ENCODE results near the gene USP31. TPM values are rescaled to one million over a fixed set of nuclear protein-coding genes. Genes with fewer than 3 reads are reported as not detected.
A peak's percentile ranks its signal among the peaks of the same experiment; 100 is the strongest.

Gene USP31
- total and polyA plus RNA-seq, 8 donors: 1.7 to 18.5 (median 5.8) TPM

DNA sequence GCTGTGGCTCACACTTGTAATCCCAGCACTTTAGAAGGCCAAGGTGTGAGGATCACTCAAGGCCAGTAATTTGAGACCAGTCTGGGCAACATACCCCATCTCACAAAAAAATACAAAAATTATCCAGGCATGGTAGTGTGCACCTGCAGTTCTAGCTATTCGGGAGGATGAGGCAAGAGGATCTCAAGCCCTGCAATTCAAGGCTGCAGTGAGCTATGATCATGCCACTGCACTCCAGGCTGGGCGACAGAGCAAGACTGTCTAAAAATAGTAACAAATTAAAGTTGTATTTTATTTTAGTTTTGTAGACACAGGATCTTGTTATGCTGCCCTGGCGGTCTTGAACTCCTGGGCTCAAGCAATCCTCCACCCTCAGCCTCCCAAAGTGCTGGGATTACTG is 18.2 kb downstream of the USP31 start:
- intact Hi-C loops (cut with DNase I; ENCODE audit: low total_unique reads): no loop called here
- 71 to 88% (median 81%) methylated on average over 3 of the region's 3 CpGs for WGBS, 5 donors
- TF ChIP-seq EP300 (IDR thresholded peaks at IDR 0.05): no peak
- TF ChIP-seq POLR2A (IDR thresholded peaks at IDR 0.05): no peak
- no peak for TF ChIP-seq CTCF (IDR thresholded peaks at IDR 0.05)
- TF ChIP-seq POLR2AphosphoS5 (IDR thresholded peaks at IDR 0.05): no peak

DNA sequence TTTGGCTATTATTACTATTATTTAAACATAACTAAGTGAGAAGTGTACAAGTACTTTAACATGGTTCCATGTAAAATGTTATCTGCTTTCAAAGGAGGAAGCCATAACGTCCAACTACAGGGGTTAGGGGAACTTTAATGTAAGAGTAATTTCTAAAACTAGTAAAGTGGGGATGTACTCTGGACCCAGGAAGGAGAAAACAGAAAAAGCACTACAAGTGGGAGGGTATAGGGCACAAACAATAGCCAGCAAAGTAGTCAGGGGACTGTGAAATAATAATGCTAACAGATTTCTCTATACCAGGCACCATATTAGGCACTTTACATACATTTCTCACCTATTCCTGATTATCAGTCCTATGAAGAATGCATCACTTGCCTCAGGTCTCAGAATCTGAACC is 19.6 kb downstream of the USP31 start:
- no peaks in the 10 kb centered on the region for H3K27me3 ChIP-seq
- H3K27ac ChIP-seq: peak overlapping the region in 1 of 5 donors; percentile 79
- H3K9me3 ChIP-seq: no peaks in the 10 kb centered on the region
- DNase-seq: no peak
- no peak for TF ChIP-seq POLR2A (IDR thresholded peaks at IDR 0.05)
- intact Hi-C loops (cut with DNase I; ENCODE audit: low total_unique reads): no loop called here
- WGBS, 5 donors: 22 to 35% (median 32%) methylated on average over 1 of the region's 1 CpG
- H3K4me1 ChIP-seq: peaks cover 3 to 48% (median 22%) of the 10 kb centered on the region in 4 donors
- H3K36me3 ChIP-seq: no peaks in the 10 kb centered on the region
- H3K4me3 ChIP-seq: no peak overlapping the region

More for the DNA sequence above, 18.2 kb downstream of the USP31 start:
- H3K9me3 ChIP-seq: no peaks in the 10 kb centered on the region
- peak overlapping the region in 4 of 5 donors; percentile 55 to 79 (median 72) for H3K27ac ChIP-seq
- no peaks in the 10 kb centered on the region for H3K36me3 ChIP-seq
- DNase-seq: no peak
- no peak overlapping the region for H3K4me3 ChIP-seq
- no peaks in the 10 kb centered on the region for H3K27me3 ChIP-seq
- peaks cover 0 to 36% (median 16%) of the 10 kb centered on the region in 4 donors for H3K4me1 ChIP-seq

- DNase-seq: no peak
- 82 to 91% (median 86%) methylated on average over 5 of the region's 5 CpGs for WGBS, 5 donors
- intact Hi-C loops (cut with DNase I; ENCODE audit: low total_unique reads): no loop called here
- H3K36me3 ChIP-seq: no peaks in the 10 kb centered on the region
- H3K27me3 ChIP-seq: no peaks in the 10 kb centered on the region
- TF ChIP-seq POLR2A (IDR thresholded peaks at IDR 0.05) (no peak), CTCF (IDR thresholded peaks at IDR 0.05) (no peak), EP300 (IDR thresholded peaks at IDR 0.05) (no peak)
- H3K4me3 ChIP-seq: no peak overlapping the region
- peaks cover 3 to 42% (median 20%) of the 10 kb centered on the region in 4 donors for H3K4me1 ChIP-seq
- H3K9me3 ChIP-seq: no peaks in the 10 kb centered on the region
- peak overlapping the region in 1 of 5 donors; percentile 47 for H3K27ac ChIP-seq
Measured at GRCh38 chr16:23128056-23128455, 21.2 kb downstream of the USP31 start.

DNA sequence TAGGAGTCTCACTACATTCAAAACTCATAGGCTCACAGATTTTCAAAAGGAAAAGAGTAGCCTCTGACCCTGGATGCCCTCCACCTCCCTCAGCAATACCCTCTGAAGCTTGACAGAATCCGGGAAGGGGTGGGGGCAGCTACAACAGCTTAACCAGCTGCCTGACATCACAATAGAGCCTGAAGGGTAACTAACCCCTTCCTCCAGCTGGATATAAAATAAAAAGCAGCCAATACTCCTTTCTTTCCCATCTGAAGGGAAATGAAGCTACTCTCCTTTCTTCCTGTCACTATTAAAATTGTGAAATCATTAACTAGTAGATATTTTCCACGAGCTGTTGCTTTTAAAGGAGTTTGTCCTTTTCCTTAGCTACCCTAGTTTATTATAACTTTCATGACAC is 24.0 kb downstream of the USP31 start:
- Histone ChIP-seq H3K9me3 (no peaks in the 10 kb centered on the region), H3K27ac (peak overlapping the region in 2 of 5 donors; percentile 34 to 51), H3K4me3 (no peak overlapping the region), H3K4me1 (peaks cover 0 to 34% (median 12%) of the 10 kb centered on the region in 4 donors), H3K36me3 (no peaks in the 10 kb centered on the region), H3K27me3 (no peaks in the 10 kb centered on the region)
- intact Hi-C loops (cut with DNase I; ENCODE audit: low total_unique reads): no loop called here
- no peak for TF ChIP-seq EP300 (IDR thresholded peaks at IDR 0.05)
- no peak for TF ChIP-seq POLR2AphosphoS5 (IDR thresholded peaks at IDR 0.05)
- TF ChIP-seq POLR2A (IDR thresholded peaks at IDR 0.05): no peak
- TF ChIP-seq CTCF (IDR thresholded peaks at IDR 0.05): no peak
- 24 to 35% (median 27%) methylated on average over 2 of the region's 2 CpGs for WGBS, 5 donors
- DNase-seq: peak in 1 of 2 donors; percentile 30

- H3K4me1 ChIP-seq: peaks cover 0 to 41% (median 15%) of the 10 kb centered on the region in 4 donors
- TF ChIP-seq POLR2A (IDR thresholded peaks at IDR 0.05) (no peak), POLR2AphosphoS5 (IDR thresholded peaks at IDR 0.05) (peak in 2 of 3 donors; percentile 49 to 53), EP300 (IDR thresholded peaks at IDR 0.05) (peak; percentile 14)
- H3K27me3 ChIP-seq: no peaks in the 10 kb centered on the region
- intact Hi-C loops (cut with DNase I; ENCODE audit: low total_unique reads): no loop called here
- no peak for DNase-seq
- WGBS, 5 donors: 63 to 90% (median 86%) methylated on average over 8 of the region's 8 CpGs
- H3K9me3 ChIP-seq: no peaks in the 10 kb centered on the region
- H3K27ac ChIP-seq: peak overlapping the region in 2 of 5 donors; percentile 34 to 51
- H3K4me3 ChIP-seq: no peak overlapping the region
- H3K36me3 ChIP-seq: no peaks in the 10 kb centered on the region
Measured at GRCh38 chr16:23124315-23124714, 24.9 kb downstream of the USP31 start.
